GM23338 (cell line): ENCODE results near the gene COL6A1. TPM values are rescaled to one million over a fixed set of nuclear protein-coding genes. Genes with fewer than 3 reads are reported as not detected.

ENCODE experiments used
- ATAC-seq: fragments of 200-7000 bp; cut with Tn5 transposase; 3 replicates; pipeline ENCODE4 v1.9.1; 2020
- DNase-seq: peaks from one replicate; pipeline ENCODE4 v3.0.0-alpha.2; 2015; ENCODE audit warnings: low spot score
- H2AFZ ChIP-seq: fragments of 200-600 bp; sonication (generic); 2 replicates; pipeline ENCODE4 v1.8.0; 2016; ENCODE audit warnings: antibody characterized with exemption, mild to moderate bottlenecking, moderate library complexity
- H3F3A ChIP-seq: fragments of 200-600 bp; sonication (generic); replicated peaks from 2 replicates; pipeline ENCODE4 v1.8.0; 2017; ENCODE audit warnings: antibody characterized with exemption, mixed run types, low read depth
- H3K27ac ChIP-seq: fragments of 200-600 bp; sonication (generic); 2 replicates; pipeline ENCODE4 v1.6.1; 2016; ENCODE audit warnings: low read depth
- H3K27me3 ChIP-seq: fragments of 200-600 bp; sonication (generic); 2 replicates; pipeline ENCODE4 v1.8.0; 2016; ENCODE audit warnings: mild to moderate bottlenecking, mixed run types, moderate library complexity; ENCODE audit not compliant: insufficient read depth
- H3K36me3 ChIP-seq: fragments of 200-600 bp; sonication (generic); 2 replicates; pipeline ENCODE4 v1.8.0; 2016; ENCODE audit warnings: mild to moderate bottlenecking; ENCODE audit not compliant: insufficient read depth
- H3K4me1 ChIP-seq: fragments of 200-600 bp; sonication (generic); 2 replicates; pipeline ENCODE4 v1.8.0; 2016; ENCODE audit warnings: mild to moderate bottlenecking, moderate library complexity; ENCODE audit not compliant: insufficient read depth
- H3K4me2 ChIP-seq: fragments of 200-600 bp; sonication (generic); 2 replicates; pipeline ENCODE4 v1.7.1; 2017; ENCODE audit warnings: mixed run types
- H3K4me3 ChIP-seq: fragments of 200-600 bp; sonication (generic); 2 replicates; pipeline ENCODE4 v1.6.1; 2016; ENCODE audit warnings: mixed run types
- H3K79me2 ChIP-seq: fragments of 200-600 bp; sonication (generic); replicated peaks from 2 replicates; pipeline ENCODE4 v1.8.0; 2017; ENCODE audit warnings: mild to moderate bottlenecking; ENCODE audit not compliant: insufficient read depth
- H3K9me2 ChIP-seq: fragments of 200-600 bp; sonication (generic); 2 replicates; pipeline ENCODE4 v1.8.0; 2017; ENCODE audit not compliant: insufficient read depth
- H4K20me1 ChIP-seq: fragments of 200-600 bp; sonication (generic); replicated peaks from 2 replicates; pipeline ENCODE4 v1.8.0; 2017; ENCODE audit warnings: mild to moderate bottlenecking; ENCODE audit not compliant: insufficient read depth
- H3K27ac Mint-ChIP-seq: 2 replicates; pipeline ENCODE4 v1.8.0; 2020; ENCODE audit warnings: inconsistent platforms, mild to moderate bottlenecking, moderate library complexity, mixed read lengths
- H3K27me3 Mint-ChIP-seq: 3 replicates; pipeline ENCODE4 v1.8.0; 2022; ENCODE audit warnings: low read depth, mild to moderate bottlenecking, moderate library complexity, mixed read lengths, inconsistent platforms; ENCODE audit not compliant: insufficient read depth, poor library complexity
- H3K36me3 Mint-ChIP-seq: 3 replicates; pipeline ENCODE4 v1.8.0; 2021; ENCODE audit warnings: low read depth, mild to moderate bottlenecking, inconsistent platforms, moderate library complexity, mixed read lengths
- H3K4me1 Mint-ChIP-seq: 3 replicates; pipeline ENCODE4 v1.8.0; 2020; ENCODE audit warnings: mild to moderate bottlenecking, inconsistent platforms, mixed read lengths
- H3K4me3 Mint-ChIP-seq: 3 replicates; pipeline ENCODE4 v1.8.0; 2021; ENCODE audit warnings: moderate library complexity, mild to moderate bottlenecking, inconsistent platforms, mixed read lengths
- H3K9me3 Mint-ChIP-seq: 3 replicates; pipeline ENCODE4 v1.8.0; 2020; ENCODE audit warnings: moderate library complexity, mild to moderate bottlenecking, inconsistent platforms, mixed read lengths
- CREB1 ChIP-seq: fragments of 250-450 bp; sonication (Bioruptor Pico); IDR thresholded peaks from 2 replicates; pipeline ENCODE4 v1.5.0; 2020; ENCODE audit warnings: low read depth, mild to moderate bottlenecking, moderate library complexity
- EZH2 ChIP-seq: fragments of 200-600 bp; sonication (generic); IDR thresholded peaks from one replicate; pipeline ENCODE4 v1.8.0; 2017; ENCODE audit warnings: antibody characterized with exemption, mild to moderate bottlenecking, low read depth; ENCODE audit not compliant: unreplicated experiment
- EZH2phosphoT487 ChIP-seq: fragments of 200-600 bp; sonication (generic); IDR thresholded peaks from one replicate; pipeline ENCODE4 v1.8.1; 2018; ENCODE audit warnings: antibody characterized with exemption; ENCODE audit not compliant: unreplicated experiment
- NANOG ChIP-seq: IDR thresholded peaks from 2 replicates; pipeline ENCODE4 v1.6.1; 2016; ENCODE audit warnings: antibody characterized with exemption, borderline replicate concordance
- POLR2AphosphoS5 ChIP-seq: IDR thresholded peaks from 2 replicates; pipeline ENCODE4 v1.6.1; 2016; ENCODE audit warnings: antibody characterized with exemption, low read depth
- ZNF114 ChIP-seq: fragments of 250-450 bp; sonication (Bioruptor Pico); IDR thresholded peaks from 2 replicates; pipeline ENCODE4 v1.5.0; 2020; ENCODE audit warnings: mild to moderate bottlenecking, moderate library complexity
- ZNF331 ChIP-seq: fragments of 250-450 bp; sonication (Bioruptor Pico); IDR thresholded peaks from 2 replicates; pipeline ENCODE4 v1.5.0; 2020; ENCODE audit warnings: low read depth, mild to moderate bottlenecking, moderate library complexity
- polyA plus RNA-seq: library from polyadenylated mRNA; unstranded; fragments of >200 nt; fragmentation: Nextera tagmentation; extraction: Ambion mirVana; gene quantifications from 2 replicates; pipeline ENCODE4 v1.2.1, GENCODE V29; 2016
- total RNA-seq: library from RNA; depleted of rRNA; stranded (reverse); fragments of >200 nt; shearing (Covaris generic); gene quantifications from 2 replicates; pipeline ENCODE4 v1.2.3, GENCODE V29; 2014
- TF ChIP-seq, protein P1 (sequence below): fragments of 250-450 bp; sonication (Bioruptor Pico); IDR thresholded peaks from 2 replicates; pipeline ENCODE4 v1.5.0; 2020; ENCODE audit warnings: mild to moderate bottlenecking, moderate library complexity

Gene COL6A1
- total and polyA plus RNA-seq, 2 experiments from 2014 or later: 76.0 to 180 TPM

DNA sequence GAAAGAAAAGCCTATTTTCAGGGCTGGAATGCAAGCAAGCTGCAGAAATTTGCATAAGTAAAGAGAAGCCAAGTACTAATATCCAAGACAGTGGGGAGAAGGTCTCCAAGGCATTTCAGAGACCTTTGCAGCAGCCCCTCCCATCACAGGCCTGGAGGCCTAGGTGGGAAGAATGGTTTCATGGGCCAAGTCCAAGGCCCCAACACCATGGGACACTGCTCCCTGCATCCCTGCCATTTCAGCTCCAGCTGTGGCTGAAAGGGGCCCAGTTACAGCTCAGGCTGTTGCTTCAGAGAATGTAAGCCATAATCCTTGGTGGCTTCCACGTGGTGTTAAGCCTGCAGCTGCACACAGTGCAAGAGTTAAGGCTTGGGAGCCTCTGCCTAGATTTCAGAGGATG, 16.9 kb upstream of the COL6A1 start (continued):
- TF ChIP-seq, protein P1, sequence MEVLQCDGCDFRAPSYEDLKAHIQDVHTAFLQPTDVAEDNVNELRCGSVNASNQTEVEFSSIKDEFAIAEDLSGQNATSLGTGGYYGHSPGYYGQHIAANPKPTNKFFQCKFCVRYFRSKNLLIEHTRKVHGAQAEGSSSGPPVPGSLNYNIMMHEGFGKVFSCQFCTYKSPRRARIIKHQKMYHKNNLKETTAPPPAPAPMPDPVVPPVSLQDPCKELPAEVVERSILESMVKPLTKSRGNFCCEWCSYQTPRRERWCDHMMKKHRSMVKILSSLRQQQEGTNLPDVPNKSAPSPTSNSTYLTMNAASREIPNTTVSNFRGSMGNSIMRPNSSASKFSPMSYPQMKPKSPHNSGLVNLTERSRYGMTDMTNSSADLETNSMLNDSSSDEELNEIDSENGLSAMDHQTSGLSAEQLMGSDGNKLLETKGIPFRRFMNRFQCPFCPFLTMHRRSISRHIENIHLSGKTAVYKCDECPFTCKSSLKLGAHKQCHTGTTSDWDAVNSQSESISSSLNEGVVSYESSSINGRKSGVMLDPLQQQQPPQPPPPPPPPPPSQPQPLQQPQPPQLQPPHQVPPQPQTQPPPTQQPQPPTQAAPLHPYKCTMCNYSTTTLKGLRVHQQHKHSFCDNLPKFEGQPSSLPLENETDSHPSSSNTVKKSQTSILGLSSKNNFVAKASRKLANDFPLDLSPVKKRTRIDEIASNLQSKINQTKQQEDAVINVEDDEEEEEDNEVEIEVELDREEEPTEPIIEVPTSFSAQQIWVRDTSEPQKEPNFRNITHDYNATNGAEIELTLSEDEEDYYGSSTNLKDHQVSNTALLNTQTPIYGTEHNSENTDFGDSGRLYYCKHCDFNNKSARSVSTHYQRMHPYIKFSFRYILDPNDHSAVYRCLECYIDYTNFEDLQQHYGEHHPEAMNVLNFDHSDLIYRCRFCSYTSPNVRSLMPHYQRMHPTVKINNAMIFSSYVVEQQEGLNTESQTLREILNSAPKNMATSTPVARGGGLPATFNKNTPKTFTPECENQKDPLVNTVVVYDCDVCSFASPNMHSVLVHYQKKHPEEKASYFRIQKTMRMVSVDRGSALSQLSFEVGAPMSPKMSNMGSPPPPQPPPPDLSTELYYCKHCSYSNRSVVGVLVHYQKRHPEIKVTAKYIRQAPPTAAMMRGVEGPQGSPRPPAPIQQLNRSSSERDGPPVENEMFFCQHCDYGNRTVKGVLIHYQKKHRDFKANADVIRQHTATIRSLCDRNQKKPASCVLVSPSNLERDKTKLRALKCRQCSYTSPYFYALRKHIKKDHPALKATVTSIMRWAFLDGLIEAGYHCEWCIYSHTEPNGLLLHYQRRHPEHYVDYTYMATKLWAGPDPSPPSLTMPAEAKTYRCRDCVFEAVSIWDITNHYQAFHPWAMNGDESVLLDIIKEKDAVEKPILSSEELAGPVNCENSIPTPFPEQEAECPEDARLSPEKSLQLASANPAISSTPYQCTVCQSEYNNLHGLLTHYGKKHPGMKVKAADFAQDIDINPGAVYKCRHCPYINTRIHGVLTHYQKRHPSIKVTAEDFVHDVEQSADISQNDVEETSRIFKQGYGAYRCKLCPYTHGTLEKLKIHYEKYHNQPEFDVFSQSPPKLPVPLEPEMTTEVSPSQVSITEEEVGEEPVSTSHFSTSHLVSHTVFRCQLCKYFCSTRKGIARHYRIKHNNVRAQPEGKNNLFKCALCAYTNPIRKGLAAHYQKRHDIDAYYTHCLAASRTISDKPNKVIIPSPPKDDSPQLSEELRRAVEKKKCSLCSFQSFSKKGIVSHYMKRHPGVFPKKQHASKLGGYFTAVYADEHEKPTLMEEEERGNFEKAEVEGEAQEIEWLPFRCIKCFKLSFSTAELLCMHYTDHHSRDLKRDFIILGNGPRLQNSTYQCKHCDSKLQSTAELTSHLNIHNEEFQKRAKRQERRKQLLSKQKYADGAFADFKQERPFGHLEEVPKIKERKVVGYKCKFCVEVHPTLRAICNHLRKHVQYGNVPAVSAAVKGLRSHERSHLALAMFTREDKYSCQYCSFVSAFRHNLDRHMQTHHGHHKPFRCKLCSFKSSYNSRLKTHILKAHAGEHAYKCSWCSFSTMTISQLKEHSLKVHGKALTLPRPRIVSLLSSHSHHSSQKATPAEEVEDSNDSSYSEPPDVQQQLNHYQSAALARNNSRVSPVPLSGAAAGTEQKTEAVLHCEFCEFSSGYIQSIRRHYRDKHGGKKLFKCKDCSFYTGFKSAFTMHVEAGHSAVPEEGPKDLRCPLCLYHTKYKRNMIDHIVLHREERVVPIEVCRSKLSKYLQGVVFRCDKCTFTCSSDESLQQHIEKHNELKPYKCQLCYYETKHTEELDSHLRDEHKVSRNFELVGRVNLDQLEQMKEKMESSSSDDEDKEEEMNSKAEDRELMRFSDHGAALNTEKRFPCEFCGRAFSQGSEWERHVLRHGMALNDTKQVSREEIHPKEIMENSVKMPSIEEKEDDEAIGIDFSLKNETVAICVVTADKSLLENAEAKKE: no peak
- TF ChIP-seq NANOG: no peak

DNA sequence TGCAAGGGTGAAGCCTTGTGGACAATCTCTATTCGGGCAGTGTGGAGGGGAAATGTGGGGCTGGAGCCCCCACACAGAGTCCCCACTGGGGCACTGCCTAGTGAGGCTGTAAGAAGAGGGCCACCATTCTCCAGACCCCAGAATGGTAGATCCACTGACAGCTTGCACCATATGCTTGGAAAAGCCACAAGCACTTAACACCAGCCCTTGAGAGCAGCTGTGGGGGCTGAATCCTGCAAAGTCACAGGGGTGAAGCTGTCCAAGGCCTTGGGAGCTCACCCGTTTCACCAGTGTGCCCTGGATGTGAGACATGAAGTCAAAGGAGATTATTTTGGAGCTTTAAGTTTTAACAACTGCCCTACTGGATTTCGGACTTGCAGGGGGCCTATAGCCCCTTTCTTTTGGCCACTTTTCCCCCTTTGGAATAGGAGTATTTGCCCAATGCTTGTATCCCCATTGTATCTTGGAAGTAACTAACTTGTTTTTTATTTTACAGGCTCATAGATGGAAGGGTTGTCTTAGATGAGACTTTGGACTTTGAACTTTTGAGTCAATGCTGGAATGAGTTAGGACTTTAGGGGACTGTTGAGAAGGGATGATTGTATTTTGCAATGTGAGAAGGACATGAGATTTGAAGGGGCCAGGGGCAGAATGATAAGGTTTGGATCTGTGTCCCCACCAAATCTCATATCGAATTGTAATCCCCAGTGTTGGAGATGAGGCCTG, 16.3 kb upstream of the COL6A1 start:
- Histone ChIP-seq H3K4me3 (no peak overlapping the region), H3K9me2 (no peaks in the 10 kb centered on the region), H3K4me2 (no peak overlapping the region), H3K27ac (no peak overlapping the region), H3K27me3 (no peaks in the 10 kb centered on the region), H3K36me3 (peaks cover 4% of the 10 kb centered on the region; the same call in 1 of the 2 replicates), H3F3A (no peaks in the 10 kb centered on the region), H4K20me1 (no peaks in the 10 kb centered on the region), H3K79me2 (no peaks in the 10 kb centered on the region), H2AFZ (no peak overlapping the region), H3K4me1 (no peaks in the 10 kb centered on the region)
- H3K9me3 Mint-ChIP-seq: peaks cover 64% of the 10 kb centered on the region
- H3K36me3 Mint-ChIP-seq: peaks cover 49% of the 10 kb centered on the region
- TF ChIP-seq POLR2AphosphoS5 (no peak), EZH2 (no peak), CREB1 (CRISPR knock-in tag) (no peak), ZNF114 (CRISPR knock-in tag) (no peak), EZH2phosphoT487 (no peak), ZNF331 (CRISPR knock-in tag) (no peak)
- ATAC-seq (no peak), DNase-seq (no peak)
- no peak overlapping the region for H3K4me3 Mint-ChIP-seq
- peaks cover 3% of the 10 kb centered on the region; the same call in 1 of the 3 replicates for H3K4me1 Mint-ChIP-seq
- no peak overlapping the region for H3K27ac Mint-ChIP-seq
- H3K27me3 Mint-ChIP-seq: peaks cover 13% of the 10 kb centered on the region
